ENCODE measurements around the gene OTOP2.
"Not testable (repeated sequence)": the region's sequence is repeated elsewhere in the genome, so short reads cannot be mapped to it uniquely, and the experiment has no call there.

OTOP2 gene

DNA sequence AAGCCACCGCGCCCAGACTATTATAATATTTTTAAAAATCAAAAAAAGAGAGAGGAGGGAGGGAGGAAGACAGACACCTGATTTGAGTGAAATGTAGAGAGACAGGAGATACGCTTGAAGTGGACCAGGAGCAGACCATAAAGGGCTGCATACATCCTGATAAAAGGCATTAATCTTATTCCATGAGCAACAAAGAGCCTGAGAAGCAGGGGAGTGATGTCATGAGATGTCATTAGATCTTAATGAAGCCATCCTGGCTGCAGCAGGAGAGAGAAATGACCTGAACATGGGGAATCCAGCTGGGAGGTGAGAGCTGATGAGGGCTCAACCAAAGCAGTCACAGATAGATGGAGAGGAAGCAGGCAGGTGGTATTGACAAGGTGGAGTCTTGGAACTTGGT lies 53.7 kb downstream of the OTOP2 start:
- DNase-seq, result no peak

DNA sequence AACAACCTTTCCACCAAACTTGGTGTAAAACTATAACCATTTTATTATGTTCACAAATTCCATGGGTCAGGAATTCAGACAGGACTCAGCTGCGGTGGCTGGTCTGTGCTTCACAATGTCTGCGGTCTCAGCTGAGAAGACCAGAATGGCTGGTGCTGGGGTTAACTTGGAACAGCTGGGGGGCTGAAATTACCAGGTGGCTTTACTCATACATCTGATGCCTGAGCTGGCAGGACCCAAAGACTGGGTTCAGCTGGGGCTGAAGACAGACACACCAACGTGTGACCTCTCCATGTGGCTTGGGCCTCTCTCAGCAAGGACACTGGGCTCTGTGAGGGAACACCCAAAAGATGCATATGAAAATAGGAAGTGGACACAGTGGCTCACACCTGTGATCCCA lies 54.2 kb downstream of the OTOP2 start:
- no peak for DNase-seq

DNA sequence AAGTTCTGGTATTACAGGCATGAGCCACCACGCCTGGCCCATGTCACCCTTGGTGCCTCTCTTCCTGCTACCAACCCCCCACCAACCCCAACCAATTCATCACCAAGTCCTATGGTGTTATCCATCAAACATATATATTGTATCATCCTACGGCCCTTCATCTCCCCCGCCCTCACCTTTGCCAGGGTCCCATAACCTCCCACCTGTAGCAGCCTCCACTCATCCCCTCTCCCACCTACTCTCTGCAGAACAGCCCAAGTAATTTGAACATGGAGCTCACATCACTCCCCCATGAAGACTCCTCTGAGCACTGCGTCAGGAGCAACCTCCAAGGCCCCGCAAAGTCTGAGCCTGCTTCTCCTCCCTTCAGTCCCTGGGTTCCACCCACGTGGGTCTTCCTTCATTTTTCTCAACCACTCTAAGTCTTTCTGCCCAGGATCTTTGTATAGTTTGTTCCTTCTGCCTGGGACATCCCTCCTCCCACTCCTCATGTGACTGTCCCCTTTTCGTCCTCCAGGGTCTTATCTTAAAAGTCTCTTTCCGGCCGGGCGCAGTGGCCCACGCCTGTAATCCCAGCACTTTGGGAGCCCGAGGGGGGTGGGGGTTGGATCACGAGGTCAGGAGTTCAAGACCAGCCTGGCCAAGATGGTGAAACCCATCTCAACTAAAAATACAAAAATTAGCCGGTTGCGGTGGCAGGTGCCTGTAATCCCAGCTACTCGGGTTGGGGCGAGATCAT lies 55.5 kb downstream of the OTOP2 start:
- no peak for DNase-seq

DNA sequence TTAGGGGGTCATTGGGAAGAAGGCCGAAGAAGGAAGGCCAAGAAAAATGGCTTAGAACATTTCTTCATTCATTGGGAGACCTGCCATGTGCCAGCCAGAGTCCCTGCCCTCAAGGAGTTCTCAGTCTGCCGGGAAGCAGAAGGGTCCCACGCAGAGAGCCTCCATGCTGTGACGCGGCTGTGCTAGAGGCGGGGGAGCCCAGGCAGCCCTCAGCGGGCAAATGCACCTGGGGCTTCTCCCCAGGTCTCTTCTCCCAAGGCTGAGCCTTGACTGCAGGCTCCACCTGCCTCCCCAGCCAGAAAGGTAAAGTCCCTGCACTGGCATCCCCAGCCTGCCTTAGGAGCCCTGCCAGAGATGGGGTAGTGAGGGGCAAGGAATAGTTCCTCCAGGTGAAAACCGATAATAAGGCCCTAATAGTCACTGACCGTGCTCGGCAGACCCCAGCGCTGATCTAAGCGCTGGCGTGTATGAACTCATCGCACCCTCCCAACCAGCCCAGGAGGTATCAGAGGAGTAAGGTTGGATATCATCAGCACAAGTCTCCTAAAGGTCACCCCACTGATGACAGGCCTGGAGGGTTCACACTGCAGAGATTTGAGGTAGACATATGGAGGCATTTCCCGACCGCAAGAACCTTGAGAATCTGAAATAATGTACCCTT lies 57.4 kb downstream of the OTOP2 start:
- DNase-seq, result no peak

DNA sequence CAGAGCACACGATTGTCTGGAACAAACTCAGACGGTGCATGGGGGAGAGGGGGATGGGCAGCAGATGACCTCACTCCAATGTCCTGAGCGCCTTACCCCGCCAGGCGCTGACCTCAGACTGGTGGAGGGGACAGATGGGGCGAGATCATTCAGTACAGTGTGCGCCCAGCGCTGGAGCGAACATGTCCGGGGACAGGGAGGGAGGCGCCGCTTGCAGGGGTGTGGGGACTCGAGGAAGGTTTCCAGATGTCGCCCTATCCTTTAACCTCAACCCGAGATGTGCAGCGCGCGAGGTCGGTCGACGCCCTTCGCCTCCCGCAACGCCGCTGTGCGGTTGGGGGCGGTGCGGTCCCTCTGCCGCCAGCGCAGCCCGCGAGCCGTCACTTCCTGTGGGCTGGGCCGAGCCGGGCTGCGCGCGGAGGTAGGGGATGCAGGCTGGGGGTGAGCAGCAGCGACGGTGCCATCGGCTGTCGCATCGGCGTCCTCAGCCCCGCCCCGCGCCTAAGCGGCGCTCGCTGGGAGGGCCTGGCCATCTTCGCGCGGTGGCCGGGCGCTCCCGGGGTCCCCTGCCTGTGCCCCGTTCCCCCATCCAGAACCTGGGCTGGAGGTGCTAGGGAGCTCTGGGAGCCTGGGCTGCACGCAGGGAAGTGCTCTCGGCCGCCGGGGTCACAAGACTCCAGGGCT lies 58.0 kb downstream of the OTOP2 start:
- DNase-seq, result peak; percentile 41

DNA sequence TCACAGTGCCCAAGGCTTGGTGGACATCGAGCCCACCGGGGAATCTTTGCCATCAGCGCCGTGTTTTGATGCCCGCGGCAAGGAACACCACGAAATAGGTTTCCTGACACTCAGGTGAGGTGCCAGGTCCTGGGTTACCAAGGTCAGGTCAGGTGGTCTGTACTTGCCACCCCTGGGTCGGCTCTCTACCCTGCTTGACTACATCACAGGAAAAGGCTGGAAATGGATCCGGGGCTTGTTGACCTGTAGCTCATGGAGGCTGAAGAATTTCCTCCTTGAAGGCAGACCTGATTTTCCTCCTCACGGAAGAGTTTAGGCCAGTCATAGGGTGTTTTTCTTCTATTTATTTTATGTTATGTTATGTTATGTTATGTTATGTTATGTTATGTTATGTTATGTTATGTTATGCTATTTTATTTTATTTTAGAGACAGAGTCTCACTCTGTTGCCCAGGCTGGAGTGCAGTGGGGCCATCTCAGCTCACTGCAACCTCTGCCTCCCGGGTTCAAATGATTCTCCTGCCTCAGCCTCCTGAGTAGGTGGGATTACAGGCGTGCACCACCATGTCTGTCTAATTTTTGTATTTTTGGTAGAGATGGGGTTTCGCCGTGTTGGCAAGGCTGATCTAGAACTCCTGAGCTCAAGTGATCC lies 58.7 kb downstream of the OTOP2 start:
- DNase-seq, result not testable (repeated sequence)
